ENCODE data around the gene TP53I13. TPM values are rescaled to one million over a fixed set of nuclear protein-coding genes. Genes with fewer than 3 reads are reported as not detected.

Gene TP53I13
- total RNA-seq, 1 experiment from 2014 or later = 29.6 TPM

- CTCF ChIA-PET = interaction anchor here (0.6 to 1.1 kb wide), 3 partner anchors 66 to 377 kb away, joined by 3 to 6 read pairs (median 3); no protein-coding TSS in a partner anchor
- Mint-ChIP-seq H3K4me1 (ENCODE audit: insufficient read depth, unreplicated experiment) (no peaks in the 10 kb centered on the region), H3K9me3 (ENCODE audit: unreplicated experiment) (no peaks in the 10 kb centered on the region)
These were observed 8.9 kb upstream of the TP53I13 start for GRCh38 chr17:29559640-29560039.

DNA sequence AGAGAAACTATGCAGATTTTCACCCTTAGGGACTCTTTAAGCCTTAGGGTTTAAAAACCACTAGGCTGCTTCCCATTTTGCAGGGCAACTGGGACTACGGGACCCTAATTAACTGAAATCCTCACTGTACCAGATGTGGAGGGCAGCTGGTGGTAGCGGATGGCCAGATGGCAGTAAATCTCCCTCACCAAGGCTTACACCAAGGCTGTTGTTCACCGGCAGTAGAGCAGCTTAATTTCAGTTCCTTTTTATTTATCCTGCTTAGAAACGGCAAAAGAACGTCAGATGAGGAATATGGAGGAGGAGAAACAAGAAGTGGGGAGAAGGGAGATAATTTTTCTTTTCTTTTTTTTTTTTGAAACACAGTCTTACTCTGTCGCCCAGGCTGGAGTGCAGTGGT, 8.2 kb upstream of the TP53I13 start:
- Mint-ChIP-seq H3K36me3 (ENCODE audit: insufficient read depth, unreplicated experiment) (no peaks in the 10 kb centered on the region), H3K4me3 (ENCODE audit: unreplicated experiment) (no peak overlapping the region), H3K27ac (ENCODE audit: low read depth, unreplicated experiment) (no peak overlapping the region), H3K27me3 (ENCODE audit: insufficient read depth, unreplicated experiment) (no peaks in the 10 kb centered on the region), H3K9me3 (ENCODE audit: unreplicated experiment) (no peaks in the 10 kb centered on the region), H3K4me1 (ENCODE audit: insufficient read depth, unreplicated experiment) (no peaks in the 10 kb centered on the region)
- BruUV-seq (replicated peaks) = no TSS peak
- CTCF ChIA-PET = interaction anchor here (0.6 to 1.1 kb wide), 2 partner anchors 65 to 189 kb away, joined by 3 to 6 read pairs; no protein-coding TSS in a partner anchor
- intact Hi-C loops (cut with micrococcal nuclease) = no loop called here
- TF ChIP-seq, protein P1, sequence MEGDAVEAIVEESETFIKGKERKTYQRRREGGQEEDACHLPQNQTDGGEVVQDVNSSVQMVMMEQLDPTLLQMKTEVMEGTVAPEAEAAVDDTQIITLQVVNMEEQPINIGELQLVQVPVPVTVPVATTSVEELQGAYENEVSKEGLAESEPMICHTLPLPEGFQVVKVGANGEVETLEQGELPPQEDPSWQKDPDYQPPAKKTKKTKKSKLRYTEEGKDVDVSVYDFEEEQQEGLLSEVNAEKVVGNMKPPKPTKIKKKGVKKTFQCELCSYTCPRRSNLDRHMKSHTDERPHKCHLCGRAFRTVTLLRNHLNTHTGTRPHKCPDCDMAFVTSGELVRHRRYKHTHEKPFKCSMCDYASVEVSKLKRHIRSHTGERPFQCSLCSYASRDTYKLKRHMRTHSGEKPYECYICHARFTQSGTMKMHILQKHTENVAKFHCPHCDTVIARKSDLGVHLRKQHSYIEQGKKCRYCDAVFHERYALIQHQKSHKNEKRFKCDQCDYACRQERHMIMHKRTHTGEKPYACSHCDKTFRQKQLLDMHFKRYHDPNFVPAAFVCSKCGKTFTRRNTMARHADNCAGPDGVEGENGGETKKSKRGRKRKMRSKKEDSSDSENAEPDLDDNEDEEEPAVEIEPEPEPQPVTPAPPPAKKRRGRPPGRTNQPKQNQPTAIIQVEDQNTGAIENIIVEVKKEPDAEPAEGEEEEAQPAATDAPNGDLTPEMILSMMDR (IDR thresholded peaks at IDR 0.05; ENCODE audit: unreplicated experiment) = no peak
- POLR2A ChIA-PET = interaction anchor here (0.6 kb wide), 1 partner anchor 174 kb away, joined by 3 read pairs; no protein-coding TSS in a partner anchor
- no peak for DNase-seq (ENCODE audit: unreplicated experiment)

More at GRCh38 chr17:29559640-29560039, 8.9 kb upstream of the TP53I13 start:
- no peaks in the 10 kb centered on the region for H3K27me3 Mint-ChIP-seq (ENCODE audit: insufficient read depth, unreplicated experiment)
- TF ChIP-seq, protein P1 (IDR thresholded peaks at IDR 0.05; ENCODE audit: unreplicated experiment) = no peak
- DNase-seq (ENCODE audit: unreplicated experiment) = no peak
- no peak overlapping the region for H3K4me3 Mint-ChIP-seq (ENCODE audit: unreplicated experiment)
- intact Hi-C loops (cut with micrococcal nuclease) = no loop called here
- H3K36me3 Mint-ChIP-seq (ENCODE audit: insufficient read depth, unreplicated experiment) = no peaks in the 10 kb centered on the region
- BruUV-seq (replicated peaks) = no TSS peak
- POLR2A ChIA-PET = interaction anchor here (0.6 kb wide), 1 partner anchor 173 kb away, joined by 3 read pairs; no protein-coding TSS in a partner anchor
- H3K27ac Mint-ChIP-seq (ENCODE audit: low read depth, unreplicated experiment) = no peak overlapping the region

GRCh38 chr17:29561554-29562517, 6.7 kb upstream of the TP53I13 start:
- ChIA-PET CTCF (interaction anchor here (0.6 to 1.0 kb wide), 5 partner anchors 19 to 198 kb away, joined by 3 to 6 read pairs (median 4); no protein-coding TSS in a partner anchor), POLR2A (no interaction called here)
- intact Hi-C loops (cut with micrococcal nuclease) = no loop called here
- H3K27ac Mint-ChIP-seq (ENCODE audit: low read depth, unreplicated experiment) = no peak overlapping the region
- H3K9me3 Mint-ChIP-seq (ENCODE audit: unreplicated experiment) = no peaks in the 10 kb centered on the region
- no peaks in the 10 kb centered on the region for H3K27me3 Mint-ChIP-seq (ENCODE audit: insufficient read depth, unreplicated experiment)
- BruUV-seq (replicated peaks) = no TSS peak
- no peak for DNase-seq (ENCODE audit: unreplicated experiment)
- H3K4me1 Mint-ChIP-seq (ENCODE audit: insufficient read depth, unreplicated experiment) = no peaks in the 10 kb centered on the region
- H3K4me3 Mint-ChIP-seq (ENCODE audit: unreplicated experiment) = no peak overlapping the region
- no peaks in the 10 kb centered on the region for H3K36me3 Mint-ChIP-seq (ENCODE audit: insufficient read depth, unreplicated experiment)
- TF ChIP-seq, protein P1 (IDR thresholded peaks at IDR 0.05; ENCODE audit: unreplicated experiment) = no peak

GRCh38 chr17:29562615-29563014, 5.9 kb upstream of the TP53I13 start:
- H3K36me3 Mint-ChIP-seq (ENCODE audit: insufficient read depth, unreplicated experiment) = no peaks in the 10 kb centered on the region
- H3K9me3 Mint-ChIP-seq (ENCODE audit: unreplicated experiment) = no peaks in the 10 kb centered on the region
- no peaks in the 10 kb centered on the region for H3K27me3 Mint-ChIP-seq (ENCODE audit: insufficient read depth, unreplicated experiment)
- POLR2A ChIA-PET = no interaction called here
- no peak overlapping the region for H3K4me3 Mint-ChIP-seq (ENCODE audit: unreplicated experiment)
- no peaks in the 10 kb centered on the region for H3K4me1 Mint-ChIP-seq (ENCODE audit: insufficient read depth, unreplicated experiment)
- intact Hi-C loops (cut with micrococcal nuclease) = no loop called here
- CTCF ChIA-PET = interaction anchor here (0.7 to 1.0 kb wide), 2 partner anchors 14 to 19 kb away, joined by 3 to 6 read pairs; no protein-coding TSS in a partner anchor
- TF ChIP-seq, protein P1 (IDR thresholded peaks at IDR 0.05; ENCODE audit: unreplicated experiment) = no peak
- no peak overlapping the region for H3K27ac Mint-ChIP-seq (ENCODE audit: low read depth, unreplicated experiment)
- no TSS peak for BruUV-seq (replicated peaks)
- DNase-seq (ENCODE audit: unreplicated experiment) = no peak
